ENCODE data around the gene GPR39. TPM values are rescaled to one million over a fixed set of nuclear protein-coding genes. Genes with fewer than 3 reads are reported as not detected.

GPR39 gene
- total RNA-seq, 2 experiments from 2014 or later, result not detected

DNA sequence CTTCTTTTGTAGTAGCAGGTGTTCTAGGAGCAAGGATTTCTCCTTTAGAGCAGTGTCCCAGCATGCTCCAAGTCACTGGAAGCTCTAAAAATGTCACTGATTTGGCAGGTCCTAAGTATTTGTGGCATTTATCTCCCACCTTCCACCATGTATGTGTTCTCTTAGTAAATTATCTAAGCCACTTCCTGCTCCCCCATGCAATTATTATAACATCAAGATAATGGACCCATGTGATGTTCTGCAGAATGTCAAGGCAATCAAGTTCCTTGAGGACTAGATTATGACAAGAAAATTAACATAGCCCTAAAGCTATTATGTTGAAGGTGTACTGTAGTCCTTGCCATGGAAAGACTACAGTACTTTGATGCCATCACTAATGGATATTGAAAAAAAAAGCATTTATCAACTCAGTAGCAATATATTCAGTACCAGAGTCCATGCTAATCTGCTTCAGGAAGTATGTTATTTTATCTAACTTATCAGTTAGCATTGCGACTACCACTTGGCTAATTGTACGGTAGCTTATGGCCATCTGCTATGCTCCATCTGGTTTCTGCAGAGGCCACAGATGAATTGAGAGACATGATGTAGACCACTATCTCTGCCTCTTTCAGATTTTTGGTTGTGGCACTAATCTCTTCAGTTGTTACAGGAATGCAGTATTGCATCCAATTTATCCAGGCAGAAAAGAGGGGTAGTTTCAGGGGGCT, 56.7 kb downstream of the GPR39 start:
- H3K4me3 Mint-ChIP-seq, result no peak overlapping the region
- DNase-seq, result no peak
- POLR2A ChIA-PET, result no interaction called here
- no peaks in the 10 kb centered on the region for H3K36me3 Mint-ChIP-seq (ENCODE audit: low read depth)
- no peak overlapping the region for H3K27ac Mint-ChIP-seq
- H3K9me3 Mint-ChIP-seq, result peaks cover 10% of the 10 kb centered on the region
- no peaks in the 10 kb centered on the region for H3K4me1 Mint-ChIP-seq
- no peaks in the 10 kb centered on the region for H3K27me3 Mint-ChIP-seq
- CTCF ChIA-PET, result no interaction called here

DNA sequence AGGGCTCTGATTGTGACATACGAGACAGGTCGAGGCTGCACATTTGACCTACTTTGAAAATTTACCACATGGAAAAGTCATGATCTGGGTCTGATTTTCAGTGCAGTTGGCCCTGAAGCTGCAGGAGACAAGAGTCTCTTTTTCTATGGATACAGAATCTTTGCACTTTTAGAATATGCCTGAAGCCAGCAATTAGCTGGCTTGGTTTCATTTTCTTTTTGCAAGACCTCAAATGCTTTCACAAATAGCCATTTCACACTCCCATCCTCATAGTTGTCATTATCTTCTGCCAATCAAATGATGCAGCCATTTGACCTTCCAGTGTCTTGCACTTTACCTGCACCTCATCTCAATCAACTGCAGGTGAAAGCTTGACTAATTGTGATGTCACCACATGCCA, 59.0 kb downstream of the GPR39 start:
- Mint-ChIP-seq H3K27me3 (no peaks in the 10 kb centered on the region), H3K9me3 (peaks cover 17% of the 10 kb centered on the region), H3K27ac (no peak overlapping the region), H3K4me1 (no peaks in the 10 kb centered on the region), H3K4me3 (no peak overlapping the region), H3K36me3 (ENCODE audit: low read depth) (no peaks in the 10 kb centered on the region)
- ChIA-PET POLR2A (no interaction called here), CTCF (no interaction called here)
- DNase-seq, result no peak

DNA sequence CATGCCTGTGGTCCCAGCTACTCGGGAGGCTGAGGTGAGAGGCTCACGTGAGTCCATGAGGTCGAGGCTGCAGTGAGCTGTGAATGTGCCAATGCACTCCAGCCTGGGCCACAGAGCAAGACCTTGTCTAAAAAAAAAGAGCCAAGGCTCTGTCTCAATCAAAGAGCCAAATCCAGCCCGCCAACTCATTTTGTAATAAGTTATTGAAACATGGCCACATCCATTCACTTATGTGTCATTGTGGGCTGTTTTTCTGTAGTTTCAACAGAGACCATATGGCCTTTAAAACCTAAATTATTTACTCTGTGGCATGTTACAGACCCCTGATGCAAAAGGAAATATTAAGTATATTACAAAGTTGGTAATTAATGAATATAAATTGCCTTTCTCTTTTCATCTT, 60.8 kb downstream of the GPR39 start:
- no peak overlapping the region for H3K27ac Mint-ChIP-seq
- H3K4me1 Mint-ChIP-seq, result no peaks in the 10 kb centered on the region
- POLR2A ChIA-PET, result no interaction called here

DNA sequence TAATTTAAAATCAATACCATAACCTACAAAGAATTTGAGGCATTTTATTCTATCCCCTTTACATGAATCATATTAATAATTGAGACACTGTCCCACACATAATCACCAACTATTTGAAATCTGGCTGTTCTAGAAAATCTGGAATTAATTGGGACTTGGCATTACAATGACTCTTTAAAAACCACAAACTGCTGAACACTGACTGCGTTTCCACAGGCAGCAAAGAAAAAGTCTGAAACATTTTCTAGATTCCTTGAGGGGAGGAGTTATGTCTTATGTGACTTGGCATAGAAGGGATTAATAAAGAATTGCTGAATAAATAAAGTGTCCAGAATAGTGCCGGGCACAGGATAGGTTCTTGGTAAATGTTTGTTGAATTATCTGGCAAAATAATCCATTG, 61.4 kb downstream of the GPR39 start:
- H3K9me3 Mint-ChIP-seq, result peaks cover 9% of the 10 kb centered on the region
- no peaks in the 10 kb centered on the region for H3K36me3 Mint-ChIP-seq (ENCODE audit: low read depth)
- CTCF ChIA-PET, result no interaction called here
- no peak overlapping the region for H3K4me3 Mint-ChIP-seq
- no peak overlapping the region for H3K27ac Mint-ChIP-seq
- H3K4me1 Mint-ChIP-seq, result no peaks in the 10 kb centered on the region
- H3K27me3 Mint-ChIP-seq, result no peaks in the 10 kb centered on the region
- POLR2A ChIA-PET, result no interaction called here
- no peak for DNase-seq

More for the DNA sequence above, 60.8 kb downstream of the GPR39 start:
- no peak overlapping the region for H3K4me3 Mint-ChIP-seq
- CTCF ChIA-PET, result no interaction called here
- H3K36me3 Mint-ChIP-seq (ENCODE audit: low read depth), result no peaks in the 10 kb centered on the region
- DNase-seq, result no peak
- H3K9me3 Mint-ChIP-seq, result peaks cover 10% of the 10 kb centered on the region
- H3K27me3 Mint-ChIP-seq, result no peaks in the 10 kb centered on the region

DNA sequence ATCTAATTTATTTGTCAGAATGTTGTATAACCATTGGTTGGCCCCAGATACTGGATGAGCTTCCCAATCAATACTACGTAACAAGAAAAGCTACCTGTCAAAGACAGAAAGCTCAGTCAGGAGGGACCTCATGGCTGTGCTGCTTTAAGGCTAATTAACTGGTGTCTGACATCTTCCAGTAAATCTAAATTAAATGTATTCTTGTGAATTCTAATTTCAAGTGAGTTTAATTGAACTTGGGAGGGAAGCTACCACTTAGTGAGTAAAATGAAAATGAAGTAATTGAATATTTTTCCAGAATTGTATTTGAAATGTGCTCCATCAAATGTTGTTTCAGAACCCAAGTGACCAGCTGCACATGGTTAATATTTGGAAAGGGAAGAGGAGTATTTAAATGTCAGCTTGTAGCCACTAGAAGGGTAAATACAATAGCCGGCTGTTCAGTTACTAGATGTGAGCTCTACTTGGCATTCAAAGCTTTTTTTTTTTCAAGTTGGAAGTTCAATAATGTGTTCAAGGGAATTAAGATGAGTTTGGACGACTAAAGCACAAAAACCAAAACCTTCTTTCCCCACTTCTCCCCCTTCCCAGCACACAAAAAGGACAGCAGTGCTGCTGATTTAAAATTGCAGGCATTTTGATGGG, 62.0 kb downstream of the GPR39 start:
- H3K36me3 Mint-ChIP-seq (ENCODE audit: low read depth), result no peaks in the 10 kb centered on the region
- no peak overlapping the region for H3K4me3 Mint-ChIP-seq
- ChIA-PET POLR2A (no interaction called here), CTCF (no interaction called here)
- H3K4me1 Mint-ChIP-seq, result no peaks in the 10 kb centered on the region
- no peak overlapping the region for H3K27ac Mint-ChIP-seq
- no peak for DNase-seq
- peaks cover 9% of the 10 kb centered on the region for H3K9me3 Mint-ChIP-seq
- no peaks in the 10 kb centered on the region for H3K27me3 Mint-ChIP-seq

DNA sequence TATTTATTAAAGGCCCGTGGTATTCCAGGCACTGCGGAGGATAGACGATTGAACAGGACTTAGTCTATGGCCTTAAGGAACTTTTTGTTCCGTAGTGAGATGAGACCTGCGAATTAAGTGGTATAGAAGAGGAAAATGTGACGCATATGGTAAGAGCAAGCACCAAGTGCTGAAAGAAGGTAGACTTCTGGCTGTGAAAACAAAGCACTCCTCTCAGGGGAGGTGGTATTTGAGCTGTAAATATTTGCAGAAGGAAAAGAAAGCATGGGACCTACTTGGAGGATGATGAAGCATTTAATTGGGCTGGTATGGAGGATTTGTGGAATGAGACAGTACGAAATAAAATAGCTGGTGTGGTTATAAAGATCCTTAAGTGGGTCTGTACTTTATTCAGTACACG, 62.5 kb downstream of the GPR39 start:
- ChIA-PET POLR2A (no interaction called here), CTCF (no interaction called here)
- H3K27me3 Mint-ChIP-seq, result no peaks in the 10 kb centered on the region
- no peaks in the 10 kb centered on the region for H3K36me3 Mint-ChIP-seq (ENCODE audit: low read depth)
- H3K4me3 Mint-ChIP-seq, result no peak overlapping the region
- DNase-seq, result no peak
- H3K27ac Mint-ChIP-seq, result no peak overlapping the region
- peaks cover 9% of the 10 kb centered on the region for H3K9me3 Mint-ChIP-seq
- no peaks in the 10 kb centered on the region for H3K4me1 Mint-ChIP-seq

DNA sequence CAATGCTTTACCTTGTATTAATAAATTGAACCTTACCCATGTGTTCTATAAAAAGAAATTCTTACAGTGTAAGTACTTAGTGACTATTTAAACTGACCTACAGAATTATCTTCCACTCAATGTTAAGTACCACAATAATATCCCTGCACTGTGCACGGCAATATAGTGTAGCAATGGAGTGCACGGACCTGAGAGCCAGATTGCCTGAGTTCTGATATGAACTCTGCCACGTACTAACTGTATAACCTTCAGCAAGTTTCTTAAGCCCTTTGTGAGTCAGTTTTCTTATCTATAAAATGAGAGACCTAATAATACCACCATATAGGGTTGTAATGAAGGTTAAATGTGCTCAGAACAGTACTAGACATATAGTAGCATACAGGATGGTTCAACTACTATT, 66.2 kb downstream of the GPR39 start:
- DNase-seq, result no peak
- Mint-ChIP-seq H3K27me3 (no peaks in the 10 kb centered on the region), H3K36me3 (ENCODE audit: low read depth) (no peaks in the 10 kb centered on the region), H3K9me3 (peaks cover 11% of the 10 kb centered on the region), H3K27ac (no peak overlapping the region), H3K4me1 (no peaks in the 10 kb centered on the region), H3K4me3 (no peak overlapping the region)
- CTCF ChIA-PET, result no interaction called here
- POLR2A ChIA-PET, result no interaction called here

DNA sequence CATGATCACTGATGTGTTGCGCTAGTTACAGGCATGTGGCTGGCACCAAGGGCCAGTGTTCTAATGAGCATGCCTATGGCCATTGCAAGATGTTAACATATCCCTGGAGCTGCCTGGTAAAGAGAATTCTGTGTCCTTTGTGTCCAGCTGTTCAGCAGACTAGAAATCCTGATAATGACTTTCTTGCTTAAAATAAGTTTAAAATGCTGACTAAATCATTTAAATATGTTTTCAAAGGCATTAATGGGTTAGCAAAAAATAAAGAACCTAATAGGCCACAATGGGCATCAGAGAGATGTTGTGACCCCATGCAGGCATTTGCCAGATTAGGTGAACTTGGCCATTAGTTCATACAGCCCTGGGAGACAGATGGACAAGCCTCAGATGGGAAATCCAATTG, 67.5 kb downstream of the GPR39 start:
- ChIA-PET POLR2A (no interaction called here), CTCF (no interaction called here)
- peaks cover 9% of the 10 kb centered on the region for H3K9me3 Mint-ChIP-seq

DNA sequence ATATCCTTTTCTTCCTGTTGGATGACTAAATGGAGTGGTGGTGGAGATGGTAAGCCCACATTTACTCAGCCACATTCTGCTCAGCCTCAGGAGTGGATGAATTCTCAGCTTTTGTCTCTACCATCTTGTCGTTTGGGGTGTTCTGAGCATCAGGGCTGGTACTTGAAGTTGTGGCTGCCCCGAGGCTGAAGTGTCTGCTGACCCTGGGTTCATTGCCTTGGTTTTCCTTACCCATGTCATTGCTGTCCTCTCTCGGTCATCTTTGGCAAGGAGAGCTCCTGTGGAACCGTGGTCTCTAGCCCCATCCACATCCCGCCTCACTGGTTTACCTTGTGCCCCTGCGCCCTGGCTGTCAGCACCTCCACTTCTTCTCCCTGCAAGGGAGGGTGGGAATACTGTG, 71.9 kb downstream of the GPR39 start:
- H3K4me3 Mint-ChIP-seq, result no peak overlapping the region
- no peaks in the 10 kb centered on the region for H3K36me3 Mint-ChIP-seq (ENCODE audit: low read depth)
- H3K9me3 Mint-ChIP-seq, result peaks cover 8% of the 10 kb centered on the region
- ChIA-PET POLR2A (no interaction called here), CTCF (no interaction called here)
- H3K27ac Mint-ChIP-seq, result no peak overlapping the region
- no peak for DNase-seq
- H3K27me3 Mint-ChIP-seq, result no peaks in the 10 kb centered on the region
- H3K4me1 Mint-ChIP-seq, result no peaks in the 10 kb centered on the region

More for the DNA sequence above, 67.5 kb downstream of the GPR39 start:
- H3K27me3 Mint-ChIP-seq, result no peaks in the 10 kb centered on the region
- no peaks in the 10 kb centered on the region for H3K4me1 Mint-ChIP-seq
- DNase-seq, result no peak
- no peaks in the 10 kb centered on the region for H3K36me3 Mint-ChIP-seq (ENCODE audit: low read depth)
- no peak overlapping the region for H3K27ac Mint-ChIP-seq
- H3K4me3 Mint-ChIP-seq, result no peak overlapping the region

DNA sequence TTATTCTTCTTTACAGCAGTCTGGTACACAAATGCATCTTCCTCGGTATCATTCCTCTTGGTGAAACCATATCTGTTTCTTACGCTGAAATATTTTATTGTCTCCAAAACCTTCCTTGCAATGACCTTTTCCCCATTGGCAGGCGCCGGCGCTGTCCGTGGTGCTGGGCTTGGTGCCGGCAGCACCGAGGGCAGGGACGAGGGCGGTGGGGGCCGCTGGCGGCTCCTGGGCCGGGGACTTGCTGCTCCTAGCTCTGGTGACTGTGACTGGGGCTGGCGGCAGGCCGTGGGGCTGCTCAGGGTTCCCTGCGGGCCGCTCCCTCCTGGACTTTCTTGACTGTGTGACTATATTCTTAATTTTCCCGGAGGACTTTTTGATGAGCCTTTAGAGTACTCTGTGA, 72.5 kb downstream of the GPR39 start:
- H3K36me3 Mint-ChIP-seq (ENCODE audit: low read depth), result no peaks in the 10 kb centered on the region
- no peak overlapping the region for H3K4me3 Mint-ChIP-seq
- POLR2A ChIA-PET, result no interaction called here
- no peaks in the 10 kb centered on the region for H3K27me3 Mint-ChIP-seq
- H3K9me3 Mint-ChIP-seq, result peaks cover 9% of the 10 kb centered on the region
- CTCF ChIA-PET, result no interaction called here
- H3K27ac Mint-ChIP-seq, result no peak overlapping the region
- DNase-seq, result no peak
- H3K4me1 Mint-ChIP-seq, result no peaks in the 10 kb centered on the region

DNA sequence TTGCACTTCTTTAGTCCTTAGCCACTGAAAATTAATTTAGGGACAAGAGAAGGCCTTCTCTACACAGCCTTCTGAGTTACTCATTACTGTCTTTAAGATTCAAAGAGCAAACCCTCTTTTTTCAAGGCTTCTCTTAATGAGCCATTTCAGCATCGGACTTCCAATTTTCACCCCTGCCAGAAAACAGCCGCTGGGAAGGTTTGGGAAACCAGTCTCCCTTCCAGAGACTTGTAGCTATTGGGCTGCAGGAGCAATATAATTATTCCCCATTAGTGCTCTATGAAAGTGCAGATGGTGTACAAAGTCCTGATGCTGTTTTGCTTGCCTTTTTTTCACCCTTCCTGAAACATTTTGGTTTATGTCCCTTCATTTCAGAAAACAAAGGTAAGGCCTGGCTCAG, 79.3 kb downstream of the GPR39 start:
- Mint-ChIP-seq H3K4me1 (no peaks in the 10 kb centered on the region), H3K27ac (no peak overlapping the region), H3K36me3 (ENCODE audit: low read depth) (no peaks in the 10 kb centered on the region), H3K27me3 (no peaks in the 10 kb centered on the region), H3K4me3 (no peak overlapping the region), H3K9me3 (peaks cover 5% of the 10 kb centered on the region)
- ChIA-PET CTCF (no interaction called here), POLR2A (no interaction called here)
- no peak for DNase-seq

DNA sequence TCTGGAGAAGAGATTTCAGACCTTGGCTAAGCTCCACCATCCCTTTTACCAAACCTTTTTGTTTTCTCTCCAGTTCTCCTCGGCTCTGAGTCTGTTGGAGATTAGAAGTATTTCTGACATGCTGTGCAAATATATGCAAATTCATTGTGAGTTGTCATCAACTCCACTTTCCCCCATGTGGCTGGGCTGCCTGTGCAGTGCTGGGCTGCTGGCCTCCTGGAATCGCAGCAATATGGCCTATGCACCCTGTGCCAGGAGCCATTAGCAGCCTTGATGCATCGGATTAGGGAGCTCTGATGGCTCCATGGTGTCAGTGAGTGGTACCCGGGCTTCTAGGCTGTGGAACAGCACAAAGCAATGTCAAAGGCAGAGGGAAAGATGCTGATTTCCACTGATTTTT, 80.0 kb downstream of the GPR39 start:
- Mint-ChIP-seq H3K9me3 (peaks cover 2% of the 10 kb centered on the region), H3K27ac (no peak overlapping the region), H3K4me1 (no peaks in the 10 kb centered on the region), H3K36me3 (ENCODE audit: low read depth) (no peaks in the 10 kb centered on the region), H3K4me3 (no peak overlapping the region), H3K27me3 (no peaks in the 10 kb centered on the region)
- DNase-seq, result no peak
- ChIA-PET POLR2A (no interaction called here), CTCF (no interaction called here)

DNA sequence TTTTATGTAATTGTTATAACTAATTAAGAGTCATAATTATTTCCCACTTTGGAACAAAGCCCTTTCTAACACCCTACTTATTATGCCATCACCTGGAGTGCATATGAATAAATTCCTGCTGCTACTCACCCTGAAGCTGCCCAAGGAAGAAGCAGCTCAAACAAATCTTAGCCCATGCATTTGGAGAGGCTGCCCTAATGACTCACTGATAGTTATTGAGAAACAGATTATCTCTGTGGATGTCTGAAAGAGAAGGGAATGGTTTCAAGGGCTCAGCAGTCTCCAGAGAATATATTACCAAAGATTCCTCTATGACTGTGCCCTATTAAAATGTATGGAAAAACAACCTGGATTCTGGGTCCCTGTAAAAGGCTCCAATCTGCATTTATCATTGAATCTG, 81.0 kb downstream of the GPR39 start:
- Mint-ChIP-seq H3K4me3 (no peak overlapping the region), H3K27ac (no peak overlapping the region), H3K4me1 (no peaks in the 10 kb centered on the region), H3K9me3 (peaks cover 5% of the 10 kb centered on the region), H3K36me3 (ENCODE audit: low read depth) (no peaks in the 10 kb centered on the region), H3K27me3 (no peaks in the 10 kb centered on the region)
- no peak for DNase-seq
- CTCF ChIA-PET, result no interaction called here
- POLR2A ChIA-PET, result no interaction called here

DNA sequence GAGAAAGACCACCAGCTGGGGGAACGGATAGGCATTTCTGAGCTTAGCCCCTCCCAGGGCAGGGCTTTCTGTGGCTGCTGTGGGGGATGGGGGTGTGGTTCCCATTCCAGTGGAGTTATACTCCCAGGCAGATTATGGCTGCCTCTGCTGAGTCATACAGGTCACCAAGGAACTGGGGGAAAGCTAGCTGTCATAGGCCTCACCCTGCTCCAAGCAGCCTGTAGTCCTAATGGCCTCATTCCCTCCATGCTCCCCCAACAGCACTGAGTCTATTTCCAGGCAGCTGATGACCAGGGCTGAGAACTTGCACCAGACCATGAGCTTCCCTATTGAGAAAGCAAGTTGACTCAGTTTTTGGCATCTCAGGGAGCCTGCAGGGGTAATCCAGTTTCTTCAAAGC, 87.1 kb downstream of the GPR39 start:
- no peaks in the 10 kb centered on the region for H3K27me3 Mint-ChIP-seq
- POLR2A ChIA-PET, result no interaction called here
- no peaks in the 10 kb centered on the region for H3K4me1 Mint-ChIP-seq
- CTCF ChIA-PET, result no interaction called here
- H3K4me3 Mint-ChIP-seq, result no peak overlapping the region
- peaks cover 6% of the 10 kb centered on the region for H3K9me3 Mint-ChIP-seq
- DNase-seq, result no peak
- H3K27ac Mint-ChIP-seq, result no peak overlapping the region
- H3K36me3 Mint-ChIP-seq (ENCODE audit: low read depth), result no peaks in the 10 kb centered on the region

All from activated CD4-positive, alpha-beta memory T cell treated with anti-CD3 and anti-CD28 coated beads, Interleukin-2, amount 10 ng/mL, durations not matched to agents 7 days and 5 days (primary cell).